Endothelial cell of umbilical vein (primary cell): ENCODE data around the gene NRDE2. TPM values are rescaled to one million over a fixed set of nuclear protein-coding genes. Genes with fewer than 3 reads are reported as not detected.

Experiments
- BruUV-seq: library from RNA; stranded (reverse); fragments of 400-500 nt; replicated peaks from 2 replicates; lab custom pipeline; 2021; lab: Mats Ljungman, UMichigan
- CTCF ChIA-PET: fragments of 300-600, 350-600 bp; sonication (Branson Sonifier 250); formaldehyde crosslinking; loops from one replicate; lab custom pipeline; 2021; ENCODE audit warnings: antibody characterized with exemption, inconsistent platforms; lab: Charles Lee
- POLR2A ChIA-PET: fragments of 300-600, 350-600 bp; sonication (Branson Sonifier 250); formaldehyde crosslinking; loops from one replicate; lab custom pipeline; 2021; ENCODE audit warnings: antibody characterized with exemption, inconsistent platforms; lab: Charles Lee
- DNase-seq: peaks from one replicate; pipeline ENCODE4 v3.0.0-alpha.2; 2011; ENCODE audit warnings: low read depth, low spot score
- FAIRE-seq: peaks from 2 replicates; lab custom pipeline; 2011; peaks lifted over from hg19 to GRCh38; lab: Jason Lieb, UNC
- H2AFZ ChIP-seq: 2 replicates; pipeline ENCODE4 v1.6.0; 2012; ENCODE audit warnings: low read depth, low read length, control low read depth, inconsistent platforms
- H3K27ac ChIP-seq: 2 replicates; pipeline ENCODE4 v1.5.1; 2011; ENCODE audit warnings: low read depth, mild to moderate bottlenecking, control low read depth, low read length, moderate library complexity; ENCODE audit not compliant: insufficient read depth
- H3K27me3 ChIP-seq, 2 experiments: 2 replicates each; pipeline versions ENCODE4 v1.6.0 to v1.6.1; 2011; ENCODE audit warnings: low read length in 2 of 2, mixed read lengths in 1 of 2; ENCODE audit not compliant: control insufficient read depth in 2 of 2, insufficient read depth in 2 of 2
- H3K36me3 ChIP-seq, 2 experiments: 2 replicates in 1 of 2; 3 replicates in 1 of 2; pipeline ENCODE4 v1.5.1; 2011; ENCODE audit warnings: low read length in 2 of 2, mild to moderate bottlenecking in 1 of 2, moderate library complexity in 1 of 2; ENCODE audit not compliant: control insufficient read depth in 2 of 2, insufficient read depth in 2 of 2; ENCODE audit errors: extremely low read depth in 1 of 2
- H3K4me1 ChIP-seq: 3 replicates; pipeline ENCODE4 v1.5.1; 2011; ENCODE audit warnings: mild to moderate bottlenecking, low read length; ENCODE audit not compliant: control insufficient read depth, insufficient read depth; ENCODE audit errors: extremely low read depth
- H3K4me2 ChIP-seq: 2 replicates; pipeline ENCODE4 v1.6.1; 2011; ENCODE audit warnings: low read length, control low read depth, mixed read lengths; ENCODE audit not compliant: insufficient read depth
- H3K4me3 ChIP-seq, 3 experiments: fragments of 200-600 bp in 1 of 3; sonication (generic), shearing (Covaris generic) in 1 of 3; replicated peaks in 1 of 3; 2 replicates each; pipeline ENCODE4 v1.5.1; 2011 to 2016; ENCODE audit warnings: control low read depth in 3 of 3, low read length in 3 of 3, mild to moderate bottlenecking in 2 of 3, inconsistent platforms in 1 of 3, low read depth in 1 of 3, moderate library complexity in 1 of 3; ENCODE audit not compliant: insufficient read depth in 1 of 3
- H3K79me2 ChIP-seq: 2 replicates; pipeline ENCODE4 v1.6.0; 2012; ENCODE audit warnings: low read length, inconsistent platforms; ENCODE audit not compliant: control insufficient read depth, insufficient read depth
- H3K9ac ChIP-seq: replicated peaks from 2 replicates; pipeline ENCODE3; 2011; ENCODE audit warnings: low read length, control low read depth; ENCODE audit not compliant: insufficient read depth; ENCODE audit errors: extremely low read depth
- H3K9me1 ChIP-seq: replicated peaks from 3 replicates; pipeline ENCODE4 v1.6.0; 2011; ENCODE audit warnings: mild to moderate bottlenecking, low read length; ENCODE audit not compliant: control insufficient read depth, insufficient read depth; ENCODE audit errors: extremely low read depth
- H3K9me3 ChIP-seq: replicated peaks from 2 replicates; pipeline ENCODE4 v1.5.1; 2012; ENCODE audit warnings: low read length, inconsistent platforms; ENCODE audit not compliant: control insufficient read depth, insufficient read depth
- H4K20me1 ChIP-seq: replicated peaks from 2 replicates; pipeline ENCODE3; 2011; ENCODE audit warnings: mild to moderate bottlenecking, low read length; ENCODE audit not compliant: control insufficient read depth, insufficient read depth; ENCODE audit errors: extremely low read depth
- CTCF ChIP-seq, 2 donors: IDR thresholded peaks; 1 replicate in 1 of 2; 2 replicates in 1 of 2; pipeline ENCODE4 v1.5.1; 2011; ENCODE audit warnings: low read length in 2 of 2, mild to moderate bottlenecking in 2 of 2, moderate library complexity in 2 of 2, control low read depth in 1 of 2, inconsistent platforms in 1 of 2, low read depth in 1 of 2; ENCODE audit not compliant: insufficient read depth in 1 of 2; ENCODE audit errors: extremely low read depth in 1 of 2
- EZH2 ChIP-seq: IDR thresholded peaks from 2 replicates; pipeline ENCODE4 v1.6.1; 2012; ENCODE audit warnings: borderline replicate concordance, low read depth, mild to moderate bottlenecking, moderate library complexity, low read length, inconsistent platforms; ENCODE audit not compliant: severe bottlenecking
- FOS ChIP-seq: IDR thresholded peaks from 2 replicates; pipeline ENCODE4 v1.6.1; 2011; ENCODE audit warnings: mild to moderate bottlenecking, low read length, moderate library complexity, borderline replicate concordance; ENCODE audit not compliant: insufficient read depth
- GATA2 ChIP-seq: IDR thresholded peaks from 2 replicates; pipeline ENCODE4 v1.7.0; 2011; ENCODE audit warnings: low read depth, mild to moderate bottlenecking, moderate library complexity, mixed read lengths, low read length; ENCODE audit not compliant: insufficient read length, insufficient read depth
- JUN ChIP-seq: IDR thresholded peaks from 2 replicates; pipeline ENCODE4 v1.6.1; 2011; ENCODE audit warnings: borderline replicate concordance, low read depth; ENCODE audit not compliant: insufficient read length, insufficient read depth
- MYC ChIP-seq: IDR thresholded peaks from one replicate; pipeline ENCODE4 v1.6.1; 2011; ENCODE audit warnings: mild to moderate bottlenecking, low read depth, low read length
- POLR2A ChIP-seq: IDR thresholded peaks from 2 replicates; pipeline ENCODE4 v1.6.1; 2012; ENCODE audit warnings: low read depth, mild to moderate bottlenecking, control low read depth, low read length
- POLR2AphosphoS5 ChIP-seq: IDR thresholded peaks from 2 replicates; pipeline ENCODE4 v1.6.1; 2012; ENCODE audit warnings: low read depth, mild to moderate bottlenecking, control low read depth, low read length, moderate library complexity; ENCODE audit not compliant: insufficient read depth
- dilution Hi-C: fragments of 300-500 bp; cut with MboI; formaldehyde crosslinking; loops from one replicate; pipeline ENCODE4 v1.15.0; 2019; ENCODE audit warnings: low sequenced_read_pairs; ENCODE audit not compliant: extremely low pct_ligation_motif_present
- intact Hi-C: fragments of 100-400 bp; cut with micrococcal nuclease; formaldehyde crosslinking; loops from one replicate; pipeline ENCODE4 v1.10.0; 2022
- polyA plus RNA-seq, 4 experiments: library from polyadenylated mRNA; depleted of rRNA in 3 of 4; stranded (reverse) in 3 of 4; unstranded in 1 of 4; fragments of >200 nt; gene quantifications; 2 replicates each; pipeline versions ENCODE4 v1.2.1 to v1.2.3, GENCODE V29; 2011 to 2012; ENCODE audit warnings: missing spikeins in 1 of 4
- total RNA-seq: library from RNA; stranded (reverse); gene quantifications from 2 replicates; pipeline ENCODE4 v1.2.3, GENCODE V29; 2021

Gene NRDE2
- total and polyA plus RNA-seq, 2 donors (not counting 3 experiments of a cell fraction or from before 2014, with no cell fraction given): 8.5 to 22.1 TPM

GRCh38 chr14:90295870-90296516, 35.7 kb downstream of the NRDE2 start:
- dilution Hi-C loops (no loop called here), intact Hi-C loops (no loop called here)
- Histone ChIP-seq H3K4me1 (no peaks in the 10 kb centered on the region), H3K36me3 (peaks cover 5 to 10% of the 10 kb centered on the region in 2 experiments), H3K79me2 (no peaks in the 10 kb centered on the region), H2AFZ (no peak overlapping the region), H3K27me3 (no peaks in the 10 kb centered on the region), H4K20me1 (no peaks in the 10 kb centered on the region), H3K9ac (no peak overlapping the region), H3K4me3 (no peak overlapping the region), H3K27ac (no peak overlapping the region), H3K4me2 (no peak overlapping the region), H3K9me3 (no peaks in the 10 kb centered on the region), H3K9me1 (no peaks in the 10 kb centered on the region)
- no peak for TF ChIP-seq FOS
- TF ChIP-seq MYC: no peak
- FAIRE-seq (no peak), DNase-seq (no peak)
- CTCF ChIA-PET: no interaction called here
- POLR2A ChIA-PET: no interaction called here
- no TSS peak for BruUV-seq

GRCh38 chr14:90294872-90295271, 36.9 kb downstream of the NRDE2 start:
- H3K4me2 ChIP-seq: no peak overlapping the region
- H3K27me3 ChIP-seq: no peaks in the 10 kb centered on the region
- no TSS peak for BruUV-seq
- ChIA-PET POLR2A (no interaction called here), CTCF (no interaction called here)
- FAIRE-seq (no peak), DNase-seq (no peak)
- dilution Hi-C loops: no loop called here
- TF ChIP-seq MYC (no peak), JUN (no peak), GATA2 (no peak), POLR2A (no peak), POLR2AphosphoS5 (no peak), CTCF (IDR thresholded peaks at IDR 0.05; ENCODE audit: extremely low read depth in 1 of 2, insufficient read depth in 1 of 2, low read depth in 1 of 2, low read length in 2 of 2) (no peak), FOS (no peak), EZH2 (no peak)
- no peak overlapping the region for H3K4me3 ChIP-seq
- no peaks in the 10 kb centered on the region for H4K20me1 ChIP-seq
- intact Hi-C loops: no loop called here
- H3K79me2 ChIP-seq: no peaks in the 10 kb centered on the region
- H3K27ac ChIP-seq: no peak overlapping the region
- H3K4me1 ChIP-seq: no peaks in the 10 kb centered on the region
- no peak overlapping the region for H2AFZ ChIP-seq
- no peaks in the 10 kb centered on the region for H3K9me3 ChIP-seq
- H3K36me3 ChIP-seq: peaks cover 5 to 15% of the 10 kb centered on the region in 2 experiments
- H3K9me1 ChIP-seq: no peaks in the 10 kb centered on the region
- H3K9ac ChIP-seq: no peak overlapping the region
